ENCODE measurements around the gene CADM4. TPM values are rescaled to one million over a fixed set of nuclear protein-coding genes. Genes with fewer than 3 reads are reported as not detected.

The CADM4 gene
- total and polyA plus RNA-seq, 2 of the 8 experiments (the other 6 are each of a cell fraction or from before 2014, with no cell fraction given) = 13.5 to 25.0 TPM

GRCh38 chr19:43595999-43596841, 43.4 kb downstream of the CADM4 start, which contains the start of the genes IRGQ and ZNF576 (continued):
- TF ChIP-seq SAP30 (IDR thresholded peaks at IDR 0.05; ENCODE audit: insufficient read depth, insufficient replicate concordance, low read length) (peak; percentile 73), SP1 (IDR thresholded peaks at IDR 0.05; ENCODE audit: low read depth, low read length) (no peak; the same call in 1 of the 2 replicates), ZNF274 (IDR thresholded peaks at IDR 0.05; ENCODE audit: borderline replicate concordance, extremely low read depth, low read length) (no peak), FOSL1 (IDR thresholded peaks at IDR 0.05; ENCODE audit: insufficient read depth, low read depth, low read length) (no peak), CHD1 (IDR thresholded peaks at IDR 0.05; ENCODE audit: low read depth, low read length) (no peak), EP300 (IDR thresholded peaks at IDR 0.05; ENCODE audit: borderline replicate concordance in 1 of 2, low read depth in 2 of 2, low read length in 2 of 2) (no peak), KDM1A (IDR thresholded peaks at IDR 0.05; ENCODE audit: borderline replicate concordance, low read length) (no peak), RAD21 (IDR thresholded peaks at IDR 0.05 in 1 of 2, conservative IDR thresholded peaks at IDR 0.05 in 1 of 2; ENCODE audit: low read depth in 2 of 2, low read length in 2 of 2) (peak; percentile 4 to 32; a peak in 2 of 4 replicates), RNF2 (IDR thresholded peaks at IDR 0.05; ENCODE audit: borderline replicate concordance, low read depth, low read length, missing control alignments, poor library complexity, severe bottlenecking) (no peak), CREB1 (IDR thresholded peaks at IDR 0.05) (peak; percentile 99), EGR1 (IDR thresholded peaks at IDR 0.05; ENCODE audit: borderline replicate concordance, low read depth, low read length) (peak; percentile 14; the same call in 1 of the 2 replicates), SUZ12 (IDR thresholded peaks at IDR 0.05; ENCODE audit: low read length) (no peak), POLR2AphosphoS5 (IDR thresholded peaks at IDR 0.05; ENCODE audit: low read depth, low read length) (peak; percentile 71), SIX5 (IDR thresholded peaks at IDR 0.05; ENCODE audit: low read depth, low read length) (no peak), SP2 (IDR thresholded peaks at IDR 0.05; ENCODE audit: low read length) (no peak), KDM4A (IDR thresholded peaks at IDR 0.05; ENCODE audit: low read depth, low read length, severe bottlenecking) (peak; percentile 93), JUN (IDR thresholded peaks at IDR 0.05; ENCODE audit: low read depth, low read length) (0 out of 2 replicates have a peak, but pooled peaks have one; percentile 34), TBP (IDR thresholded peaks at IDR 0.05; ENCODE audit: low read depth, low read length) (peak; percentile 29), TEAD4 (IDR thresholded peaks at IDR 0.05; ENCODE audit: low read depth, low read length) (no peak), GABPA (IDR thresholded peaks at IDR 0.05; ENCODE audit: borderline replicate concordance, insufficient read depth, low read length) (no peak)
- TF ChIP-seq, protein P1, sequence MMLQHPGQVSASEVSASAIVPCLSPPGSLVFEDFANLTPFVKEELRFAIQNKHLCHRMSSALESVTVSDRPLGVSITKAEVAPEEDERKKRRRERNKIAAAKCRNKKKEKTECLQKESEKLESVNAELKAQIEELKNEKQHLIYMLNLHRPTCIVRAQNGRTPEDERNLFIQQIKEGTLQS (IDR thresholded peaks at IDR 0.05; ENCODE audit: insufficient read depth, low read depth, low read length) = peak; percentile 79
- TF ChIP-seq, protein P2, sequence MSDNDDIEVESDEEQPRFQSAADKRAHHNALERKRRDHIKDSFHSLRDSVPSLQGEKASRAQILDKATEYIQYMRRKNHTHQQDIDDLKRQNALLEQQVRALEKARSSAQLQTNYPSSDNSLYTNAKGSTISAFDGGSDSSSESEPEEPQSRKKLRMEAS (IDR thresholded peaks at IDR 0.05) = no peak; the same call in 1 of the 2 replicates
